Measurements from ENCODE around the gene SGO2.
A peak's percentile ranks its signal among the peaks of the same experiment; 100 is the strongest.

The SGO2 gene, protein sequence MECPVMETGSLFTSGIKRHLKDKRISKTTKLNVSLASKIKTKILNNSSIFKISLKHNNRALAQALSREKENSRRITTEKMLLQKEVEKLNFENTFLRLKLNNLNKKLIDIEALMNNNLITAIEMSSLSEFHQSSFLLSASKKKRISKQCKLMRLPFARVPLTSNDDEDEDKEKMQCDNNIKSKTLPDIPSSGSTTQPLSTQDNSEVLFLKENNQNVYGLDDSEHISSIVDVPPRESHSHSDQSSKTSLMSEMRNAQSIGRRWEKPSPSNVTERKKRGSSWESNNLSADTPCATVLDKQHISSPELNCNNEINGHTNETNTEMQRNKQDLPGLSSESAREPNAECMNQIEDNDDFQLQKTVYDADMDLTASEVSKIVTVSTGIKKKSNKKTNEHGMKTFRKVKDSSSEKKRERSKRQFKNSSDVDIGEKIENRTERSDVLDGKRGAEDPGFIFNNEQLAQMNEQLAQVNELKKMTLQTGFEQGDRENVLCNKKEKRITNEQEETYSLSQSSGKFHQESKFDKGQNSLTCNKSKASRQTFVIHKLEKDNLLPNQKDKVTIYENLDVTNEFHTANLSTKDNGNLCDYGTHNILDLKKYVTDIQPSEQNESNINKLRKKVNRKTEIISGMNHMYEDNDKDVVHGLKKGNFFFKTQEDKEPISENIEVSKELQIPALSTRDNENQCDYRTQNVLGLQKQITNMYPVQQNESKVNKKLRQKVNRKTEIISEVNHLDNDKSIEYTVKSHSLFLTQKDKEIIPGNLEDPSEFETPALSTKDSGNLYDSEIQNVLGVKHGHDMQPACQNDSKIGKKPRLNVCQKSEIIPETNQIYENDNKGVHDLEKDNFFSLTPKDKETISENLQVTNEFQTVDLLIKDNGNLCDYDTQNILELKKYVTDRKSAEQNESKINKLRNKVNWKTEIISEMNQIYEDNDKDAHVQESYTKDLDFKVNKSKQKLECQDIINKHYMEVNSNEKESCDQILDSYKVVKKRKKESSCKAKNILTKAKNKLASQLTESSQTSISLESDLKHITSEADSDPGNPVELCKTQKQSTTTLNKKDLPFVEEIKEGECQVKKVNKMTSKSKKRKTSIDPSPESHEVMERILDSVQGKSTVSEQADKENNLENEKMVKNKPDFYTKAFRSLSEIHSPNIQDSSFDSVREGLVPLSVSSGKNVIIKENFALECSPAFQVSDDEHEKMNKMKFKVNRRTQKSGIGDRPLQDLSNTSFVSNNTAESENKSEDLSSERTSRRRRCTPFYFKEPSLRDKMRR

DNA sequence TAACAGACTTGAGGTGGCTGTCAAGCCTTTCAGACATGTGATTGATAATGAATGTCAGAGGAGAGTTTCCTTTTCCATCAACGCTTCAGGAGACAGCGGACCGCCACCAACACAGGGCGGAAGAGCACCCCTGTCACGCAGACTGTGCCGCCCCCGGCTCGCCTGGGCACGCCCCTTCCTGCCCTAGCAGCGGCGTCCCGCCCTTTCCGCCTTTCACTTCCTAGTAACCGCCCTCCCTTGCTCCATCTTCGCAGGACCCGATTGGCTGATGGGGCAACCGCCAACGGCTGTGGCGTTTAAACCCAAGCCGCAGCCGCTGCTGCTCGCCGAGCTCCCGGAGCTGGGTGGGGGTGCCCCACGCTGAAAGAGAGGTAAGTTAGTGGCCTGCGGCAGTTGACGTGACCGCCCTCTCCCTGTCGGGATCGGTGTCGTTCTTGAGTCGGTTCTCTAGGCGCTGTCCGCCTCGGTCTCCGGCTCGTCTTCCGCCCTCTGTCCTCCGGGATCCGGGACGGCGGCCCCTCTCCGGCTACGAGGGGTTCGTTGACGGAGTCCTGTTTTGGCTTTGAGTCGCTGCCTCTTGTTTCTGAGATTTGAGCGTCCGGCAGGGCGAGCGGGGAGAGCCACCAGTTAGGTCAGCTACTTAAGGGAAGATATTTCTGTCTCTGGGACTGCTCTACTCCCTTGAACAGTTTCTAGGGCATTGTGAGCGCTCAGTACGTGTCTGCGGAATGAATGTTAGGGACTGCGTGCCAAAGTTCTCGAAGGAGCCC lies at the start of gene SGO2:
SGO2 (plus strand) TSS at position 326 of the 770 bp plus-strand sequence. CDS start 6,769 bp downstream, outside the sequence.
- peak; percentile 92 for DNase-seq

DNA sequence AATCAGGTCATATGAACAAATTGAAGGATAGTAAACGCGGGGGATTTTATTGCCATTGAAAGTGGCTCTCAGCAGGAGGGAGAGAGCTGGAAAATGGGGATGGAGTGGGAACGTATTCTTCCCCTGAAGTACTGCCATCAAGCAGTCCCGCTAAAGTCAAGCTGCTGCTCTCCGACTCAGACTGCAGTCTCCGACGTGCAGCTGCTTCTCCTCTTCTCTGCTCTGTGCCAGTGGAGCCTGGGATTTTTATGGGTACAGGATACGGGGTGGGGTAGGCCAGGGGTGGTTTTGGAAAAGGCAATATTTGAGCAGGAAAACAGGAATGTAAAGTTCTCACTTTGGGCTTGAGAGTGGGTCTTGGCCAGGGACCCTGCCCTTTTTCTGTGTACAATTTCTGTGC lies 49.2 kb upstream of the SGO2 start:
- DNase-seq = no peak

DNA sequence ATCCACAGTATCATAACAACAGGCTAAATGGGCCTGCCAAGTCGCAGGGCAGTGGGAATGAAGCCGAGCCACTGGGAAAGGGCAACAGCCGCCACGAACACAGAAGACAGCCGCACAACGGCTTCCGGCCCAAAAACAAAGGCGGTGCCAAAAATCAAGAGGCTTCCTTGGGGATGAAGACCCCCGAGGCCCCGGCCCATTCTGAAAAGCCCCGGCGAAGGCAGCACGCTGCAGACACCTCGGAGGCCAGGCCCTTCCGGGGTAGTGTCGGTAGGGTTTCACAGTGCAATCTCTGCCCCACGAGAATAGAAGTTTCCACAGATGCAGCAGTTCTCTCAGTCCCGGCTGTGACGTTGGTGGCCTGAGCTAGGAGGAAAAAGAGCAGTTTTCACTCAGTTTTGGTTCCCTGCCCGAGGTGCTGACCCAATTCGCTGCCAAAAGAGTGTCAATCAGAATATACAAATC lies 48.3 kb upstream of the SGO2 start:
- DNase-seq = no peak

DNA sequence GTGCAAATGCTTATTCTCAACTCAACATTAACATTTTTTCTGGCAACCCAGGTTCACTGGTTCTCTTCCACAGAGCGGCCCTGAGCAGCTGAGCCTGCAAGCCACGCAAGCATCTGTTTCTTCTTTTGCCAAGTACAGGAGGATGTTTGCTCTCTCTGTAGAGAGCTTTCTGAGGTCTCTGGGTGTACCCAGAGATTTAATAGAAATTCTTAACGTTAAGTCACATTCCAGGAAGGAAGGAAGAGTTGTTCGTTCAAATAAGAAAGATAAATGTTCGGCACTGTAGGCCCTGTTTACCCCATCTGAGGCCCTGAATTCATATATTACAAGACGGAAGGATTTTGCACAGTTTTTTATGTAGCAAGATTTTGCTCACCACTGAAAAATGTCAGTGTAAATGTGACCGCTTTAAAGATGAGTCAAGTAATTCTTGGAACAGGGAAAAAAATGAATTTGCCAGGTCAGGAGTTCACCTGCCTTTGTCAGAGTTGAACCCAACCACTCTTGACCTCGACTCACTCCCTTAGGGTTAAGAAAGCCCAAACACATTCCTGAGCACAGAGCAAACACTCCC lies 46.2 kb upstream of the SGO2 start:
- no peak for DNase-seq

DNA sequence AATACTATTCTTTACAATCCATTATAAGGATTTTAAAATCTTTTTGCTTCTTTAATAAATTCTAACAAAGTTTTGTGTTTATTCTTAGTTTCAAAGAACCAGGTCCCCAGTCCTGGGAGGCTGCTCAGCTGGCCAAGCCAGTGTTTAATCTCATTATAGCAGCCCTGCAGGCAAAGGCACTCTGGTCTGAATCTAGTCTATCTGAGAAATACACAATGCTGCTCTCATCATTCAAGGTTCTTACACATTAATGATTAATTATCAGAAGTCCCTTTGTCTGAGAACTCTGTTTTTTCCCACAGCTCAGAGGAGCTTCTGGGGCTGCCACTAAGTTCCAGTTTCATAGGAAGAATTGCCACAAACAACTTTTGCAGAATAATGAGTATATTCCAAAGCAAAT lies 43.8 kb upstream of the SGO2 start:
- DNase-seq = no peak

DNA sequence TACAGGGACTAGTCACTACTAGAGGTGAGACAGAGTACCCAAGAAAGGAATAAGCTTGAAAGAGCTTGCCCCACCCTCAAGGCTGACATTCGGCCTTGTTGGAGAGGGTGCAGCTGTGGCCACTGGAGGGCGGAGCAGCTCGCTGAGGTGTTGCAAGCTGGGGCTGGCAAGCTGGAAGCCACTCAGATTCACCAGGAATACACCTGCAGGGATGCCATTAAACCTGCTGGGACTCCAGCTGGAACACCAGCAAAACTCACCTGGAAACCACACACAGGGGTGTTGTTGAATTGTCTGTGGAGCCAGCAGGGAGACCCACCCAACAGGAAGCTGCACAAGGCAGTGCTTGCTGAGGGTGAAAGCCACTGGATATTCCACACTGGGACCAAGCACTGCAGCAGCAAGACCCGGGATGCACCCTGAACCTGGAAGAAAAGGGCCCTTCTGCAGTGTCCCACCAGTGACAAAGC lies 42.2 kb upstream of the SGO2 start:
- DNase-seq = no peak

DNA sequence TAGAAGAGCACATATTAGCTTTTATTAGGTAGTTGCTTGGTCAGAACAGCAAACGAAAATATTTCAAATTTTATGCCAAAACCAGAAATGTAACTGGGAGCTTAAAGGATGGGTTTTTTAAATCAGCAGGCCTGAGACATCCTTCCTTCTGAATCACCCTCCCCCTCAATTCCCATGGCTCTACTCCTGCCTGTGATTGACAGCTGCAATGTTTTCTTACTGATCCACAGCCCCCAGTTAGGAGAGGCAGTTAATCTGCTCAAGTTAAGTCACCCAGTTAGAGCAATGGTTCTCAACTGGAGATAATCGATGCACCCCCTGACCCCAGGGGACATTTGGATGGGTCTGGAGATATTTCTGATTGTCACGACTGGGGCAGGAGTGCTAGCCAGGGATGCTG lies 41.1 kb upstream of the SGO2 start:
- no peak for DNase-seq

DNA sequence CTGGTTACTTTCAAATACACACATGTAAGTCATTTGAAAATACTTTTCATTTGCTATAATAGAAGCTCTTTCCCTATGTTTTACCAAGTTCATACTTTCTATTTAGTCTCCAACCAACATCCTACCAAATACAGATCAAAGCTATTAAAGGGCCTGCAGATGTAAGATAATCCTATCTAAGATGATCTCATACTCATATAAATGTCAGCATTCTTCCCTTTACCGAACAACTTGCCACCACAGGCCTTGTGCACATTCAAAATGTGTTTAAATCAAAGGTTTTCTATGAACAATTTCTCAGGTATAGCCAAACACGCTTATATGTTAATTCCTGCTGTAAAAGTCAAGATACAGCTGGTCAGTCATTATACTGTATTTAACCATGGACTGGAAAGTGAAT lies 39.5 kb upstream of the SGO2 start:
- no peak for DNase-seq

DNA sequence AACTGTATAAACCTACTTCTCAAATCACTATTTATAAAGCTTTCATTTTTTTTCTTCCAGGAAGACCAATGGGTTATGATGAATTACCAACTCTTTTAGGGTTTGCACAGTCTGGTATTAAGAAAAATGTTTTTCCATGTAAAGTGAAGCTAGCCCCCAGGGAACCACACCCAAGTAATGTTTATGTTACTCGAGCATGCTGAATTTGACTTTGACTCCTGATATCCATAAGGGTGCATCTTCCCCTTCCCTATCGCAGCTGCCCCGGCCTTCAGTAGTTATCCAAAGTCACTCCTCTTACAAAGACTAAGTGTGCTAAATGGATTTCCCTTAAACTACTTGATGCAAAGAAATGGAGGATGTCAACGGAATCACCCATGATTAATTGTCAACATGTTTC lies 37.8 kb upstream of the SGO2 start:
- no peak for DNase-seq

DNA sequence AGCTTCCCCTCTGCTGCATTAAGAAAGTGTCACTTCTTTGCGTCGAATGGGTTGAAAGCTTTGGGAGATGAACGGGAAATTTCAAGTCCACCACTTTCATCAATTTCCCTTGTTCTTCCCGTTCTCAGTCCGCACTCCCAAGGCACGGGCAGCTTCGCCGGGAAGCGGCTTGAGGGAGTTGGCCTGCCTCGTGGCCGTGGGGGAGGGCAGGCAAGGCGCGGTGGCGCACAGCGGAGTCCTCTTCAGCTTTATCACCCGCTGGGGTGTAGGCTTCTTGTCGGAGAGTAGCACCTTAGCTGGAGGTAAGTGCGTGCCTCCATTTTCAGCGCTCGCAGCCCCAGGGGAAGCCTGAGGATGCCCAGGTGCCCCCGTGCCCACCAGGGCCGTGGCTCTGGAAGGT lies 36.0 kb upstream of the SGO2 start:
- no peak for DNase-seq

DNA sequence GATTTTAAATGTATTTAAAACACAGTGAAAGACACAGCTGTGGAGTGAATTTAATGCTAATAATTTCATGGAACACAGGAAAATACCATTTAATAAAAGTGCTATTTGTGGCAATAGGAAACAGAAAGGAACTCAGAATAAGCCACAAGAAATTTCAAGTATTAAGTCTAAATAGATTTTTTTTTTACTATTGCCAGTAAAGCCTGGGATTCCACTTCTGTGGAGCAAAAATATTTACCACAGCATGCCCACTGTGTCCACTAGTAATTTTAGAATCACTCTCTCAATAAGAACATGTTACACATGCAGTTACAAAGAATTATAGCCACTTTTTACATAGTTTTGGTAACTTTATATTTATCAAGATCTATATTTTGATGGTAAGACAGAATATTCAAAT lies 33.4 kb upstream of the SGO2 start:
- DNase-seq = no peak

DNA sequence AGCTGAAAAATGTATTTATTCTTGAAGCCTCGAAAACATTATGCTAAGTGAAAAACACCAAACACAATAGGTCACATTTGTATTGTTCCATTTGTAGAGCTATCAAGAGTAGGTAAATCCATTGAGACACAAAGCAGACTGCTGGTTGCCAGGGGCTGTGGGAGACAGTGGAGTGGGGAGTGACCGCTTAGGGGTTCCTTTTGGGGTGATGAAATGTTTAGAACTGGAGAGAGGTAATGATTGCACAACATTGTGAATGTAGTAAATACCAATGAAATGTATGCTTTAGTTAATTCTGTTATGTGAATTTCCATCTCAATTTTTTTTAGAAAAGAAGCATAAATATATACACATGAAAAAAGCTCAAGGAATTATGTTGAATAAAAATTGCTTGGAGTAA lies 32.0 kb upstream of the SGO2 start:
- no peak for DNase-seq

DNA sequence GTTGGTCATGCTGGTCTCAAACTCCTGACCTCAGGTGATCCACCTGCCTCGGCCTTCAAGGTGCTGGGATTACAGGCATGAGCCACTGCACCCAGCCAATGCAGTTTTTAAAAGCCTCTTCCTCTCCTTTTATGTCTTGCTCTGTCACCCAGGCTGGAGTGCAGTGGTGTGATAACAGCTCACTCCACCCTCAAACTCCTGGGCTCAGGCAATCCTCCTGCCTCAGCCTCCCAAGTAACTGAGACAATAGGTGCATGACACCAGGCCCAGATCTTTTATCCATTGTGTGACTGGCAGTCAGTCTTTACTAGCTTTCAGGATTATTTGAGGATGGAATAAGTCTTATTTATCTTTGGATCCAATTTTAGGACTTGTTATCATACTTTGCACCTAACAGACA lies 29.3 kb upstream of the SGO2 start:
- no peak for DNase-seq

DNA sequence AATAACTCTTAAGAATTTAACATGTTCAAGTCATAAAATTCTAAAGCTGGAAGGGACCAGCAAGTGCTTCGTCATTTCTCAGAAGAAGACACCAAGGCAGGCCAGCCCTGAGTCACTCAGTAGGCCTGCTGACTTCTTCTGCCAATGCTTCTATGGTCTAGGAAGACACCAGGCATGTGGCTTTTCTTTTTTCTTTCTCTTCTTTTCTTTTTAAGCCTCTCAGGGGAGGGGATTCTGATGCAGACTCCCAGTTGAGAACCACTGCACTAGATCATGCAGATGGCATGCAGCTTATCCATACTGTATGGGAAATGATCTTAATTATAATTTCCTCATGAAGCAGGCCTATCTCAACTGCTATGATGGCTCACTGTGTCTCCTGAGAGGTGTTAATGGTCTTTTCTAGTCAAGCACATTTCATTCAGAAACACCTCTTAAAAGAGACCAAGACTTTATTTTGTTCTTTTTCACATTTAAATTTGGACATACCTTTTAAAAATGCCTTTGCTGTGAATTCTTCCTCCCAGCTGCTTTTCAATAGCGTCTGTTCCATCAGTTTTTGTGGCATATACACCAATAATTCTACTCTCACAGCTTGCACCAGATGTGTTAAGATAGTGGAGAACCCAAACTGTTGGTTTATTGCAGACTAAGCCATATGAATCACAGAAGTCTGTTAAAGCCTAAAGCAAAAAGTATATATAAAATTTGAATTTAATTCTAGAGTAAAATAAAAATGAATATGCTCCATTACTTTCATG lies 27.4 kb upstream of the SGO2 start:
- no peak for DNase-seq

DNA sequence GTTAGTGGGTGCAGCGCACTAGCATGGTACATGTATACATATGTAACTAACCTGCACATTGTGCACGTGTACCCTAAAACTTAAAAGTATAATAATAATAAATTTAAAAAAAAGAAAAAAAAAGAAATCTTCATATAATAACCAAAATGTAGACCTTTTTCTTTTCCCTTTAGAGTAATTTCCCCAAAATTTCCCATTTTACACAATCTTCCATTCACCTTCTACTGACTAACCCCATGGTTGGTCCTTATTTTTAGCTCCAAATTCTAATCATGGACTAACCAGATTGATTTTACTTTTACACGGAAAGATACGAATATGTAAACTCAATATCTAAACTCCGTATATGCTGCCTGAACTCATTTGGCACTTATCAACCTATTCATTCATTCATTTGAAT lies 23.8 kb upstream of the SGO2 start:
- DNase-seq = no peak

DNA sequence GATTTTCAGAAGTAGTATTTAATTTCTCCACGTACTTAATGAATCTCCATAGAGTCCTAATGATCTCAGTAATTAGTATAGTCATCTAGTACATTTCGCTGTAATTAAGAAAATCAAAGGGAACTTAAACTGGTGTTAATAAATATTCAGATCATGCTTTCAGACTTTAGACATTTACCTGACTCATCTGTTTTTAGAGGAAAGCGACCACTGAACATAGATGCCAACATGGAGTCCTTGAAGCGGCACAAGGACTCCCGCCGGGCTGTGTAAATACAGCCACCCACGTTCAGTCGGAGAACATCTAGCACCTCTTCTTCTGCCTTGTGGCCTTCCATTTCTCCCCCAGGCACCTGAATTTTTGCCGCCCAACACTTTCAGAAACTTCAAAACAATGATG lies 19.3 kb upstream of the SGO2 start:
- no peak for DNase-seq

DNA sequence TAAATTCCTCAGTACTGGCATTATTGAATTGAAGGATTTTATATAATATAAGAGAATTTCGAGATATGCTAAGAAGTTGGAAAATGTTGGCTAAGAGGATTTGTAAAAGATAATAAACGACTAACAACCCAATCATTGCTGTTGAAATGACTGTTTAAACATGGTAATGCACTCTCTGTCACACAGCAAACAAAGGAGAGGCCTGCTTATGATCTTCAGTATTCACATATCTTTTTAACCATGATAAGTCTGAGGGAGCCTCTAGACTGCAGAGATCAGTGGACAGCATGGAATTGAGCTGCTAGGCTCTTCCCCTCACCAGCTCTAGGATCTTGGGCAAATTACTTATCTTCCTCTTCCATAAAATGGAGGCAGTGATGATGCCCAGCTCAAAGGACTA lies 18.8 kb upstream of the SGO2 start:
- no peak for DNase-seq

DNA sequence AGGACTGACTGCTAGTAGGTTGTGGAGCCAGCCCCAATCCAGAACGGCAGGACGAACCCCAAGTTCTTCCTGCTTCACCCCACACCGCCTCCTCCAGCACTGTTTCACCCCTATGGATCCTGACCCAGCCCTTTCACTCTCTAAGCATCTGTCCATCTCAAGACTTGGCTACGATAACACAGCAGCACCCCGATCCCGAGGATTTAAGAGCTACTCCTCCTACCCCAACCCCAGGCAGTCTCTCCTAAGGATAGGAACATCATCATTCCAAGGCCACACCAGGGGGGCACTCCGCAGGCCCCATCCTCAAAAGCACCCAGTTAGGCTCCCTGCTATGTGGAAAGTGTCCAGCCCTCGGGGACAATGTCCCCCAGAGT lies 16.8 kb upstream of the SGO2 start:
- DNase-seq = no peak

DNA sequence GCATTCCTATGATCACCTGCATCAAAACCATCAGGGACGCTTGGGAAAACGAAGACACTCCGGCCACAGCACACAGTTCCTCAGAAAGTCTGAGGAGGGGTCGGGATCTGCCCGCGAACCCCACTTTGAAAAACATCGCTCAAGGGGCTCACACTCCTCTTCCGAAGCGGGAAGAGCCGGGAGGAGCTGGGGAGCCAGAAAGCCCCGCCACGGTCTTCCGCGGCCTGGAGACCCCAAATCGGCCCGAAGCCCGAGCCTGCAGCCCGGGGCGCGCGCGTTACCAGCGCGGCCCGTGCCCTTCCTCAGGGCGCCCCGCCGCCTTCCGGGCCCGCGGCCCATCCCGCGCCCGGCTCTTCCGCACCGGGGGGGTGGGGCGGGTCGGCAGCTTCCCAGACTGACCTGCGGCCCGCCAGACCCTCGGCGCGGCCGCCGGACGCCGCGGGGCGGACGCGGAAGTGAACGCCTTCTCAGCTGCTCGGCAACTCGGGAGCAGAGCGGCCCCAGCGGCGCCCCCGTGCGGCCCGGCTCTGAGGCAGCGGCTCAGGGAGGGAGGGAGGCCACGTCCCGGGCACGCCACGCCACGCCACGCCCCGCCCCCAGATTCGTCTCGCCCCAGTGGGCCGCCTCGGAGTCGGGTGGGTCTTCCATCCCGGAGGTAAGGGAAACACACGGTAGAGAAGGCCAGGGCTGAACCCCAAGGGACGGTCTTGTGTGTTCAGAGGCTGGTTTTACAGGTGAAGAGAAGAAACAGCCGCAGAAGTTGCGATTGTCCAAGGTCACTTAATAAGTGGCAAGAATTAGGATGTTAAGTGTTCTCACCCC lies 16.2 kb upstream of the SGO2 start, which contains the start of gene KCTD18:
KCTD18 (minus strand) TSS at position 457 of the 822 bp plus-strand sequence. CDS start 3,052 bp downstream, outside the sequence.
- DNase-seq = peak; percentile 92

DNA sequence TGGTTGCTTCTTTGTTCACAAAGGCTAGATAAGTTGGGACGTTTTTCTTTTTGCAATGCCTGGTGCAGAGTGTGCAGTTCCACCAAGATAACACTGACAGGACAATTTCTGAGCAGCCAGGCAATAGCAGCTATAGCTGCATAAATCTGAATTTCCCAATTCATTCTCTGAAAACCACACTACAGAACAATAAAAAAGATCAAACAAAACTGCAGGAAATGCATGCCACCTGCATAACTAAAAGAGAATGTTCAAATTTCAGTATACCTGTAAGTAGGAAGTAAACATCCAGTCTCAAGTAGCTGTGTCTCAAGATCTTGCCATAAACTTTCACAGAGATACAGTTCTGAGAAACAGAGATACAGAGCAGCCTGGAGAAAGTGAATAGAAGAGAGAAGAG lies 10.9 kb upstream of the SGO2 start:
- no peak for DNase-seq

All from stimulated activated CD4-positive, alpha-beta T cell treated with anti-CD3 and anti-CD28 coated beads, Interleukin-12 subunit alpha, Interleukin-12 subunit beta, amount 100 ng/mL, for 4 hours (primary cell).